Naive thymus-derived CD4-positive, alpha-beta T cell (primary cell): ENCODE data around the gene ZDHHC14. TPM values are rescaled to one million over a fixed set of nuclear protein-coding genes. Genes with fewer than 3 reads are reported as not detected.
"Not testable (repeated sequence)": the region's sequence is repeated elsewhere in the genome, so short reads cannot be mapped to it uniquely, and the experiment has no call there.

Source experiments
- ATAC-seq: fragments of 150-1000 bp; cut with Tn5 transposase; 2 replicates; pipeline ENCODE4 v1.10.0; 2021; ENCODE audit warnings: mild to moderate bottlenecking, moderate library complexity
- CTCF ChIA-PET: fragments of 350-600 bp; sonication (Branson Sonifier 250); formaldehyde crosslinking; loops from one replicate; lab custom pipeline; 2021; ENCODE audit warnings: antibody characterized with exemption; lab: Charles Lee
- POLR2A ChIA-PET: fragments of 350-600 bp; sonication (Branson Sonifier 250); formaldehyde crosslinking; loops from one replicate; lab custom pipeline; 2021; ENCODE audit warnings: antibody characterized with exemption, inconsistent platforms; lab: Charles Lee
- DNase-seq, 9 donors: peaks; one replicate each; pipeline versions ENCODE4 v3.0.0 to v3.0.0-alpha.2; 2020 to 2022; ENCODE audit warnings: mixed read lengths in 1 of 9
- H3K27ac ChIP-seq: one replicate; pipeline ENCODE4 v1.7.0; 2013; ENCODE audit warnings: mild to moderate bottlenecking, low read depth, low read length, moderate library complexity
- H3K27me3 ChIP-seq, 2 donors: one replicate each; pipeline ENCODE4 v1.7.0; 2013; ENCODE audit warnings: low read length in 2 of 2, mild to moderate bottlenecking in 2 of 2, moderate library complexity in 2 of 2; ENCODE audit not compliant: control insufficient read depth in 2 of 2, insufficient read depth in 2 of 2
- H3K36me3 ChIP-seq, 3 experiments: 1 replicate in 2 of 3; 2 replicates in 1 of 3; pipeline ENCODE4 v1.7.0; 2013; ENCODE audit warnings: low read length in 3 of 3, mild to moderate bottlenecking in 3 of 3, moderate library complexity in 1 of 3; ENCODE audit not compliant: insufficient read depth in 3 of 3, control insufficient read depth in 2 of 3
- H3K4me1 ChIP-seq, 2 donors: one replicate each; pipeline ENCODE4 v1.7.0; 2013; ENCODE audit warnings: low read length in 2 of 2, mild to moderate bottlenecking in 2 of 2, moderate library complexity in 1 of 2; ENCODE audit not compliant: control insufficient read depth in 2 of 2, insufficient read depth in 2 of 2
- H3K4me3 ChIP-seq: 2 replicates; pipeline ENCODE4 v1.7.0; 2013; ENCODE audit warnings: mild to moderate bottlenecking, low read length
- H3K9me3 ChIP-seq, 3 experiments: 1 replicate in 2 of 3; 2 replicates in 1 of 3; pipeline ENCODE4 v1.7.0; 2013; ENCODE audit warnings: low read length in 3 of 3; ENCODE audit not compliant: control insufficient read depth in 2 of 3
- H3K27ac Mint-ChIP-seq, 9 donors: one replicate each; pipeline ENCODE4 v1.8.0; 2020 to 2022; ENCODE audit warnings: mixed read lengths in 9 of 9, mild to moderate bottlenecking in 8 of 9, moderate library complexity in 5 of 9, inconsistent platforms in 2 of 9
- H3K27me3 Mint-ChIP-seq, 5 donors: one replicate each; pipeline ENCODE4 v1.8.0; 2021 to 2022; ENCODE audit warnings: mixed read lengths in 5 of 5, mild to moderate bottlenecking in 1 of 5
- H3K36me3 Mint-ChIP-seq, 5 donors: one replicate each; pipeline ENCODE4 v1.8.0; 2020 to 2022; ENCODE audit warnings: mixed read lengths in 5 of 5, mild to moderate bottlenecking in 3 of 5, inconsistent platforms in 1 of 5
- H3K4me1 Mint-ChIP-seq, 7 donors: one replicate each; pipeline ENCODE4 v1.8.0; 2020 to 2022; ENCODE audit warnings: mixed read lengths in 7 of 7, mild to moderate bottlenecking in 3 of 7, inconsistent platforms in 1 of 7
- H3K4me3 Mint-ChIP-seq, 10 donors: one replicate each; pipeline ENCODE4 v1.8.0; 2020 to 2022; ENCODE audit warnings: mild to moderate bottlenecking in 10 of 10, mixed read lengths in 10 of 10, moderate library complexity in 6 of 10, inconsistent platforms in 2 of 10
- H3K9me3 Mint-ChIP-seq, 11 donors: one replicate each; pipeline ENCODE4 v1.8.0; 2020 to 2022; ENCODE audit warnings: mixed read lengths in 11 of 11, mild to moderate bottlenecking in 4 of 11, inconsistent platforms in 1 of 11, moderate library complexity in 1 of 11
- intact Hi-C, 2 donors: fragments of 100-400 bp; cut with micrococcal nuclease; formaldehyde crosslinking; loops; one replicate each; pipeline ENCODE4 v1.15.1; 2023
- polyA plus RNA-seq, 2 donors: library from polyadenylated mRNA; unstranded; fragments of 300-500 nt; fragmentation: Illumina TruSeq; gene quantifications; one replicate each; pipeline ENCODE4 v1.2.3, GENCODE V29; 2021
- total RNA-seq, 6 experiments: library from RNA in 5 of 6; stranded (reverse) in 5 of 6; gene quantifications; 1 replicate in 5 of 6; 2 replicates in 1 of 6; pipeline ENCODE4 v1.2.3 and lab custom pipeline; 2021 to 2026

Gene ZDHHC14
- total and polyA plus RNA-seq, 7 experiments from 2014 or later: 0.13 to 18.2 (median 0.95) TPM

DNA sequence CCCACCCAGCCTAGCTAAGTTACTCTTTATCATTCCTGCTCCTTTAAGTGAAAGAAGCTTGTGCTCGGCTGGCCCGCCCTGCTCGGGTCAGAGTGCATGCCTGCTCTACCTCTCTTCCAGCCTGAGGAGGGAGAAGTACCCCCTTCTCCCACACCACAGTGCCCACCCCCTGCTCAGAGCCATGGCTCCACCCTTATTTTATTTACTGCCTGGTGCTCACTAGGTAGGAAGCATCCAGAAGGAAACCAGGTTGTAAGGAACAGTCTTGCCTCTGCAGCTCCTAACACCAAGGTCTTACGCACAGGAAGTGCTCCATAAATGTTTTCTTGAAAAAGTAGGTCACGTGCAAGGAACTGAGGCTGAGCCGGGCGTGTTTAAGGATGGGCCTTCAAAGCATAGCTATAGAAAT, 336.4 kb downstream of the ZDHHC14 start:
- Mint-ChIP-seq H3K36me3 (no peaks in the 10 kb centered on the region), H3K4me3 (no peak overlapping the region), H3K27me3 (peaks cover 0 to 8% (median 0%) of the 10 kb centered on the region in 5 donors), H3K4me1 (peaks cover 0 to 6% (median 0%) of the 10 kb centered on the region in 7 donors), H3K27ac (peak overlapping the region in 2 of 9 donors; percentile 38 to 62), H3K9me3 (no peaks in the 10 kb centered on the region)
- ATAC-seq (no peak), DNase-seq (no peak)
- Histone ChIP-seq H3K36me3 (no peaks in the 10 kb centered on the region), H3K27me3 (no peaks in the 10 kb centered on the region), H3K9me3 (no peaks in the 10 kb centered on the region), H3K27ac (no peak overlapping the region), H3K4me1 (no peaks in the 10 kb centered on the region), H3K4me3 (no peak overlapping the region)
- ChIA-PET POLR2A (interaction anchor here (0.8 kb wide), 1 partner anchor 30 kb away, joined by 3 read pairs; no protein-coding TSS in a partner anchor), CTCF (no interaction called here)
- intact Hi-C loops: no loop called here

DNA sequence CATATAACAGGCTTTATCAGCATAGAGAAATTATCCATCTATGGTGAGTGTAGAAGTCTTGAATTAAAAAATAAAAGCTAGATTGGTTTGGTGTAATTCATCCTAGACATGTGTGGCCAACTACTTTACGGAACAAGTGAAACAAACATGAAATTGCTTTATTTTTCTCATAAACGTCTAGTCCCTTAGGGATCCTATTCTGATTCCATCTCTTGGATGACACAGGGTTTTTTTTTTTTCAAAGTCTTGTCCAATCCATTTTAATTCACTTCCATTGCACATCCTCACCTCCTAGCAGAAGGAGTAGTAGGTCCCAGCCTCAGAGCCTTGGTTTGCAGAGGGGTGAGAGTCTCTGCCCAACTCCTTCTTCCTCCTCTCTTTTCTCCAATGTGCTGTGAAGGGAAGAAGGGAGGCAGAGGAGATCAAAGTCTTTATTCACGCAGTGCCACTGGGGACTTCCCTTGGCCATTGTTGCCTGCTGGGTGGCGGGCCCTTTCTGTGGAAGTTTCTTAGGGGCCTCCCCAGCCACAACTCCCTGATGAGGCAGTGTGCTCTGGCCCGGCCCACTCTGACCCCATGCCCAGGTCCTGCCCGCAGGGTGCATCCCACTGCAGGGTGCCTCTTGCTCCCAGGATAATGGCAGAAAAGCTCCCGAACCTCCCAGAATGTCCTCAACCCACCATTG, 337.7 kb downstream of the ZDHHC14 start:
- H3K9me3 ChIP-seq: no peaks in the 10 kb centered on the region
- no peaks in the 10 kb centered on the region for H3K27me3 ChIP-seq
- H3K27ac ChIP-seq: no peak overlapping the region
- CTCF ChIA-PET: no interaction called here
- no peaks in the 10 kb centered on the region for H3K4me1 ChIP-seq
- no peaks in the 10 kb centered on the region for H3K9me3 Mint-ChIP-seq
- ATAC-seq (no peak), DNase-seq (no peak)
- no peak overlapping the region for H3K27ac Mint-ChIP-seq
- POLR2A ChIA-PET: no interaction called here
- H3K4me3 ChIP-seq: no peak overlapping the region
- peaks cover 0 to 6% (median 0%) of the 10 kb centered on the region in 7 donors for H3K4me1 Mint-ChIP-seq
- intact Hi-C loops: no loop called here
- no peak overlapping the region for H3K4me3 Mint-ChIP-seq
- peaks cover 0 to 3% (median 0%) of the 10 kb centered on the region in 5 donors for H3K36me3 Mint-ChIP-seq
- no peaks in the 10 kb centered on the region for H3K36me3 ChIP-seq
- H3K27me3 Mint-ChIP-seq: peaks cover 0 to 8% (median 0%) of the 10 kb centered on the region in 5 donors

GRCh38 chr6:157720964-157721363, 340.0 kb downstream of the ZDHHC14 start:
- H3K4me1 ChIP-seq, ATAC-seq, H3K27me3 ChIP-seq, DNase-seq, intact Hi-C loops, H3K4me1 Mint-ChIP-seq, H3K36me3 Mint-ChIP-seq, H3K36me3 ChIP-seq, CTCF ChIA-PET, H3K4me3 Mint-ChIP-seq, H3K27ac ChIP-seq, H3K27ac Mint-ChIP-seq, POLR2A ChIA-PET, H3K4me3 ChIP-seq: not testable (repeated sequence)
- H3K9me3 ChIP-seq: peaks cover 0 to 14% (median 4%) of the 10 kb centered on the region in 3 experiments
- Mint-ChIP-seq H3K9me3 (peaks cover 0 to 22% (median 12%) of the 10 kb centered on the region in 11 donors), H3K27me3 (peaks cover 0 to 15% (median 0%) of the 10 kb centered on the region in 5 donors)

DNA sequence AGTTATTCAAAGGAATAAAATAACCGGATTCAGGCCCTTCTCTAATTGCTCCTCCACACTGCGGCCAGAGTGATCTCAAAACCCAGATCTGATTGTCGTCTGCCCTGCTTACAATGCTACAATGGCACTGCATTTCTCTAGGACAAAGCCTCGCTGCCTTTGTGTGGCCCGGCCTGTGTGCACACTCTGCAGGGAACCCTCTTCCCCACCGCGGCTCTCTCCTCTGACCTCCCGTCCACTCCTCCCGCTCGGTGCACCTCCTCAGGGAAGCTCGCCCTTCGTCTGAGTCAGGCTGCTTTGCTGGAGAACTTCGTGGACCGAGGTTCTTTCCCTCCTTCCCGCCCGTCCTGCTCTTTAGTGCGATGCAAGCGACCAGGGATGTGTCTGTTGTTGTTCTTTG, 340.4 kb downstream of the ZDHHC14 start:
- POLR2A ChIA-PET: no interaction called here
- no peaks in the 10 kb centered on the region for H3K36me3 ChIP-seq
- peaks cover 0 to 14% (median 4%) of the 10 kb centered on the region in 3 experiments for H3K9me3 ChIP-seq
- Mint-ChIP-seq H3K27ac (no peak overlapping the region), H3K36me3 (peaks cover 4 to 13% (median 5%) of the 10 kb centered on the region in 5 donors), H3K4me1 (peaks cover 0 to 5% (median 0%) of the 10 kb centered on the region in 7 donors), H3K27me3 (peaks cover 0 to 18% (median 0%) of the 10 kb centered on the region in 5 donors), H3K9me3 (peaks cover 4 to 26% (median 14%) of the 10 kb centered on the region in 11 donors), H3K4me3 (no peak overlapping the region)
- no peaks in the 10 kb centered on the region for H3K4me1 ChIP-seq
- DNase-seq: no peak
- no peak overlapping the region for H3K27ac ChIP-seq
- H3K4me3 ChIP-seq: no peak overlapping the region
- H3K27me3 ChIP-seq: no peaks in the 10 kb centered on the region
- CTCF ChIA-PET: no interaction called here
- intact Hi-C loops: no loop called here
- no peak for ATAC-seq

DNA sequence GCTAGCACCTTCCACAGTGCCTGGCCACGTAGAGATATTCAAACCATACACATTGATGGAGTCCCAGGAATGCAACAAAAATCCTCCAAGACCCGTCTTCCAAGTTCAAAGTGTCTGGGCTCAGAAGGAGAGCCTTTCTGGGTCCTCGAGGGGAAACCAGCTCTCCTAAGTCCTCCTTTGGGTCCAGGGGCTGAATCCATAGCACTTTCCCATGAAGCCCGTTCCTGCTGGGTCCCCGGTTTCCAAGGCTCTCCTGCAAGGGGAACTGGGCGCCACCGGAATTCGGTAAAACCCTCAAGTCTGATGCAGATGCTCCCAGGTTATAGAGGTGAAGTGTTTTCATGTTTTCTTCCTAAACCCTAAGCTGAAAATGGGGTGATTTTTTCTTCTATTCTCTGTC, 340.8 kb downstream of the ZDHHC14 start:
- peaks cover 0 to 14% (median 4%) of the 10 kb centered on the region in 3 experiments for H3K9me3 ChIP-seq
- Mint-ChIP-seq H3K36me3 (peaks cover 4 to 13% (median 5%) of the 10 kb centered on the region in 5 donors), H3K4me3 (no peak overlapping the region), H3K27ac (no peak overlapping the region), H3K4me1 (peaks cover 0 to 5% (median 0%) of the 10 kb centered on the region in 7 donors), H3K27me3 (peaks cover 0 to 19% (median 0%) of the 10 kb centered on the region in 5 donors), H3K9me3 (peaks cover 4 to 27% (median 14%) of the 10 kb centered on the region in 11 donors)
- no peaks in the 10 kb centered on the region for H3K27me3 ChIP-seq
- CTCF ChIA-PET: no interaction called here
- POLR2A ChIA-PET: no interaction called here
- H3K27ac ChIP-seq: no peak overlapping the region
- no peaks in the 10 kb centered on the region for H3K4me1 ChIP-seq
- H3K4me3 ChIP-seq: no peak overlapping the region
- H3K36me3 ChIP-seq: no peaks in the 10 kb centered on the region
- DNase-seq (no peak), ATAC-seq (no peak)
- intact Hi-C loops: no loop called here

DNA sequence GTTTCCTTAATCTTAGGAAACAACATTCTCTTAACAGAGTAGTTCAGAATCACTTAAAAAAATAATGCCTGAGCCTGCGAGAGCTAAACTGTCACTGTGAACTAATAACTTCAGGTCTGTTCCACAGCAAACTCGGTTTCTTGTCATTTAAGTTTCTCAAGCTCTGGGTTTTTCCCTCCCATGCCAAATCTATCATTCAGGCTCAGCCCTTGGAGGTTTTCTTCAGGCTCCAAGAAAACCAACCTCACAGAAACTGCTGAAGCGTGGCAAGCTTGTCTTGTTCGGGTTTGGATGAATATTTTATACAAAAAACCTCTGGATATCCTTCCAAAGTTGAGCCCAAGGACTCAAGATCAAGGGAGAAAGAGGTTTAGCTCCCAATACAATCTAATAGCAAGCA, 342.4 kb downstream of the ZDHHC14 start:
- intact Hi-C loops: no loop called here
- Histone ChIP-seq H3K27me3 (no peaks in the 10 kb centered on the region), H3K27ac (no peak overlapping the region), H3K4me1 (no peaks in the 10 kb centered on the region), H3K9me3 (peaks cover 0 to 14% (median 4%) of the 10 kb centered on the region in 3 experiments), H3K4me3 (no peak overlapping the region), H3K36me3 (no peaks in the 10 kb centered on the region)
- H3K9me3 Mint-ChIP-seq: peaks cover 4 to 27% (median 16%) of the 10 kb centered on the region in 11 donors
- no peak overlapping the region for H3K4me3 Mint-ChIP-seq
- no peak overlapping the region for H3K27ac Mint-ChIP-seq
- CTCF ChIA-PET: no interaction called here
- H3K36me3 Mint-ChIP-seq: peaks cover 4 to 13% (median 5%) of the 10 kb centered on the region in 5 donors
- POLR2A ChIA-PET: no interaction called here
- H3K4me1 Mint-ChIP-seq: peaks cover 0 to 2% (median 0%) of the 10 kb centered on the region in 7 donors
- ATAC-seq: no peak
- H3K27me3 Mint-ChIP-seq: peaks cover 0 to 18% (median 0%) of the 10 kb centered on the region in 5 donors
- no peak for DNase-seq
